CD4-positive, alpha-beta T cell treated with Interleukin-10 for 1 hour (primary cell): ENCODE data around the gene XIRP1.

Experiments used
- DNase-seq: peaks from one replicate; pipeline ENCODE4 v3.0.0-alpha.2; 2020

Gene XIRP1

GRCh38 chr3:39143051-39143885 is 49.1 kb downstream of the XIRP1 start:
- DNase-seq: peak; percentile 10

- DNase-seq: no peak
These were observed 50.3 kb downstream of the XIRP1 start for GRCh38 chr3:39142067-39142466.

DNA sequence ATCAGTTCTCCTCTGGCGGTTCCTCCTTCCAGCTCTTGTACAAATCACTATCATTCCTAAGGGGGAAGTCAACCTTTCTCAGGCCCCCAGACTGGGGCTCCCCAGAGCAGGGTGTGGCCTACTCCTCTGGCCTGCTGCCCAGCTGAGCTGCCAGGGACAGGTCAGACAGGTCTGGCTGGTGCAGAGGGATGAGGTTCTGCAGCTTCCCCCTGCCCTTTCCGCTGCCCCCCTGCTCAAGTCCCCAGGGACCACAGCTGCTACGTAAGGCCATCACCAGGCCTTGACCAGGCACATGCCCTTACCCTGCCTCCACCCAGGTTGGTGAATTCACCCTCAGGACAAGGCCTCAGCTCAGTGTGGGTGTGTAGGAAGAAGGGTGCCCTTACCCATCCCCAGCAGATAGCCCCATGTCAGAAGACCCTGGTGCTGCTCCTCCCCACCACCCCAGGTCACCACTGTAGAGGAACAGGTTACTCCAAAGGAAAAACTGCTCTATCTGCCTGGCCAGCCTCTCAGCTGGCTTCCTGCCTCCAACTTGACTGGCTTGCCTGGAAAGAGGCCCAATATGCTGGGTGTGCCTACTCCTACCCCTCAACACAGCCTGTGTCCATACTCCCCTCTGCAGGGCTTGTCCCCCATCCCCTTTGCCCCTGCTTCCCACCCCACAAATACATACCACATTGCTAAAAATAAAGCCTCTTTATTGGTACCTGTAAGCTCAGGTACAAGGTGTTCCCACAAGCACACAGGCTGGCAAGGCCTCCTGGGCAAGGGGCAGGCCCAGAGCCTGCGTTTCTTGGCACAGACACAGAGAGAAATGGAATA is 51.0 kb downstream of the XIRP1 start:
- DNase-seq: peak; percentile 29

- DNase-seq: peak; percentile 18
These were observed 51.9 kb downstream of the XIRP1 start for GRCh38 chr3:39140341-39140971.

DNA sequence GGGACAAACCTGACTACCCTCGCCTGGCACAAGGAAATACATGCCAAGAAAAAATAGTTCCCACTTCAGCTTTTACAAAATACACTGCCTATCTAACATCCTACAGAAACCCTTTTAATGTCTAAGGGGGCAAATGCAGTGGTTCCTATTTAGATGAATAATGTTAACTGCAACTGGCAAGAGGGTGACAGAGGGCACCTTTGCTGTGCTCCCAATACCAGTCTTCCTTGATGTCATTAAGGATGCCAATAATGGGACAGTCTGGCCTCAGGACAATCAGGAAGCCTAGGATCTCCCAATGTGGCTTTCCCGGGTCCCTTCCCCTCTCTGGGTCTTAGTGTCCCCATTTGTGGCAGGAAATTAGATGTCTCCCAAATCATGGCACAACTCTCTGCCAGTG is 53.0 kb downstream of the XIRP1 start:
- peak; percentile 17 for DNase-seq

- peak; percentile 16 for DNase-seq
These were observed 53.5 kb downstream of the XIRP1 start for GRCh38 chr3:39138804-39139415.

DNA sequence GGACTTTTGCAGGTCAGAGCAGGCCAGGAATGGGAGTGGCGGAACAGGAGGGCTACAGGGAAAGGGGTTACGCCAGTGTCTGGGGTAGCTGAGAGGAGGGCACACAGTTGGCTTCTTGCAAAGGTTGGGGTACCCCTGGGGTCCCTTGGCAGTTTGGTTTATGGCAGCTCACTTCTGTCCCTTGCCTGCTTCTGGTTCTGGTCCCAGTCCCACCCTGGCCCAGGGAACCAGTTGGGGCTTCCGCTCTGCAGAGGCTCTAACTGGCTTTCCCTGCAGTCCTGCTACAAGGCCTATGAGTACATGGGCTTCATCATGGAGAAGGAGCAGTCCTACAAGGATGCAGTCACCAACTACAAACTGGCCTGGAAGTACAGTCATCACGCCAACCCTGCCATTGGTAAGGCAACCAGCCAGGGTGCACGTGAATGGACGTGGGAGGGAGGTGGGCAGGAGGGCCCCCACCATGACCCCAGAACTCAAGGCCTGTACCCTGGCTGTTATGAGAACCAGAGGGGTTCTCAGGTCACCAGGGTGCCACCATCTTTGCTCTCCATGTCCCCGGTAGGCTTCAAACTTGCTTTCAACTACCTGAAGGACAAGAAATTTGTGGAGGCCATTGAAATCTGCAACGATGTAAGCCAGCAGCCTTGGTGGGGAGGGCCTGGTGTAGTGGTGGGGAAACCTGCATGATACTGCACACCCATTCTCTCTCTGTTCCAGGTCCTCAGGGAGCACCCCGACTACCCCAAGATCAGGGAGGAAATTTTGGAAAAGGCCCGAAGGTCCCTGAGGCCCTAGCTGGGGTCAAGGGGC is 54.2 kb downstream of the XIRP1 start:
- peak; percentile 37 for DNase-seq

GRCh38 chr3:39137435-39137936 is 54.9 kb downstream of the XIRP1 start:
- DNase-seq: peak; percentile 31

- peak; percentile 32 for DNase-seq
These were observed 55.6 kb downstream of the XIRP1 start for GRCh38 chr3:39136533-39137434.

- DNase-seq: peak; percentile 14
These were observed 57.1 kb downstream of the XIRP1 start for GRCh38 chr3:39135170-39135805.

DNA sequence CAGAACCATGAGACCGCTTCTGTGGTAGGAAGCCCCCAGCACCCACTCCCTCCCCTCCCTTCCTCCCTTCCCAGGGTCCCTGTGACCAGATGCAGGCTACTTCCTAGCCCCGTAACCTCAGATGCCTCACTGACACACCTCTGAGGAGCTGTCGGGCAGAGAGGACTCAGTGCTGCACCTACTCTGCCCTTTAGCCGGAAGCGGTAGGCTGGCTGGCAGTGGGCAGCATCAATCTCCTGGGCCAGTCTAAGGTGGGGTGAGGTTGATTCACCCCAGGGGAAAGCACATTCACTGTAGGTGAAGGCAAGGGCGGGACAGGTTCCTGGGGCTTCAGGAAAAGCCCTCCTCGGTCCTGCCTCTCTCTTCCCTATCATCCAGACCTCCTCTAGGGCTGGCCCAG is 58.1 kb downstream of the XIRP1 start:
- DNase-seq: no peak

DNA sequence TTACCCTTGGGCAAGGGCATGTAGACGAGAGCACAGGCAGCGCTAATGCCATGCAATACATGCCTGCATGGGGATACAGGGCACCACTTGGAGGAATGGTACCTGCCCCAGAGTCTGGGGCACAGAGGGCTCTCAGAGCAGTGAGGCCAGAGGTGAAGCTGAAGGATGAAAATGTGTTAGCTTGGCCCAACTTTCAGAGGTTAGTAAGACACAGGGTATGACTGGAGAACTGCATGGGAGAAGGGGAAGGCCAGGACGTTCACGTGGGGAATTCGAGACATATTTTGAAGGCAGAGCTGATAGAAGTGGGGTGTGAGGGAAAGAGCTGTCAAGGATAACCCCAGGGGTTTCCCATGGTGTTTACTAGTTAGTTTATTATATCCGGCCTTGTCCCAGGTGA is 58.6 kb downstream of the XIRP1 start:
- no peak for DNase-seq
